ENCODE data around the gene KHDC1. TPM values are rescaled to one million over a fixed set of nuclear protein-coding genes. Genes with fewer than 3 reads are reported as not detected.
"Not testable (repeated sequence)": the region's sequence is repeated elsewhere in the genome, so short reads cannot be mapped to it uniquely, and the experiment has no call there.

The KHDC1 gene, protein sequence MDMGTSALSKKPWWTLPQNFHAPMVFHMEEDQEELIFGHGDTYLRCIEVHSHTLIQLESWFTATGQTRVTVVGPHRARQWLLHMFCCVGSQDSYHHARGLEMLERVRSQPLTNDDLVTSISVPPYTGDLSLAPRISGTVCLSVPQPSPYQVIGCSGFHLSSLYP
- total RNA-seq, result 2.6 TPM
- polyA plus RNA-seq, result 4.2 TPM

DNA sequence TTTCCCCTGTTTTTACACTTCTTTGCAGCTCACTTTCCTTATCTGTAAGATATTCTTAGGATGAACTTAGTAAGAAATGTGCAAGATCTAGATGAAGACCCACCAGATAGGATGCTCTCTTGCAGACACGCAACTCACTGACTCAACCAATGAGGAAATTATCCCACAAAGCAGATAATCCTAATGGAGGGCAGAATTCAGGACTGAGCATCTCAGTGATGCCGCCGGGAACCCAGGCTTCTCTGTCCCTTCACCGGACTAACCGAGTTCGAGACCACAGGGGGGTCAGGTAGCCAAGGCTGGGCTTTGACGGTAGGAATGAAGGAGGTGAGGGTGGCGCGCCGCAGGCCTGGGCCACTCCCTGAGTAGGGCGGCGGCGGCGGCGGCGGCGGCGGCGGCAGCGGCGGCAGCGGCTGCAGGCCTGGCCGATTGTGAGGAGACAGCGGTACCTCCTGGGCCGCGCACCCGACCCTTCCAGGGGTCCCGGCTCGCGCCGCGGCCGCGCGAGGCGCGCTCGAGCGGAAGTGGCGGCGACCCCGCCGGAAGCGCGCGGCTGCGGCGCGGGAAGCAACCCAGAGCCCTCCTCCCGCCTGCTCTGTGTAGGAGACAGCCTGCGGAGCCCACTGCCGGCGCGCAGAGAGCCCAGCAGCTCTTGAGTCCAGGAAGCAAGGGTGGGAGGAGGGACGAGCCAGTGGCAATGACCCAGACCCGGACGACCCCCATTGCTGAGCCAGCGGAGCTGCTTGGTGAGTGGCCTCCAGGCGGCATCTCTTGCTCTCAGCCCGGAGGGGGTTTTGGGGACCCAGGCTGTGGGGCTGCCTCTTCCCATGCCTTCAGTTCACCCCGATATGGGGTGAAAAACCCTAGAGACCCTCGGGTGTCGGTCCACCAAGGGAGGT, at the start of gene KHDC1:
Gene KHDC1 (minus strand): TSS at position 526 of the 899 bp plus-strand sequence. CDS start 20,679 bp downstream, outside the sequence.
- H3K4me3 ChIP-seq (ENCODE audit: low read depth, low read length), result peak within 1 kb of the TSS; percentile 80
- WGBS, result under 1% methylated on average over 63 of the region's 63 CpGs
- DNase-seq (ENCODE audit: extremely low spot score), result peak; percentile 40
- no peaks in the 10 kb centered on the region for H3K36me3 ChIP-seq (ENCODE audit: insufficient read depth)
- H3K4me1 ChIP-seq (ENCODE audit: insufficient read depth), result no peaks in the 10 kb centered on the region
- peak within 1 kb of the TSS; percentile 35 for H3K27ac ChIP-seq (ENCODE audit: low read depth)

DNA sequence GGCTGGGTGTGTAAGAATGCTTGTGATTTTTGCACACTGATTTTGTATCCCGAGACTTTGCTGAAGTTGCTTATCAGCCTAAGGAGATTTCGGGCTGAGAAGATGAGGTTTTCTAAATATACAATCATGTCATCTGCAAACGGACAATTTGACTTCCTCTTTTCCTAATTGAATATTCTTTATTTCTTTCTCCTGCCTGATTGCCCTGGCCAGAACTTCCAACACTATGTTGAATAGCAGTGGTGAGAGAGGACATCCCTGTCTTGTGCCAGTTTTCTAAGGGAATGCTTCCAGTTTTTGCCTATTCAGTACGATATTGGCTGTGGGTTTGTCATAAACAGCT, 47.5 kb upstream of the KHDC1 start:
- not testable (repeated sequence) for H3K4me1 ChIP-seq (ENCODE audit: insufficient read depth); H3K27ac ChIP-seq (ENCODE audit: low read depth); H3K36me3 ChIP-seq (ENCODE audit: insufficient read depth); DNase-seq (ENCODE audit: extremely low spot score)
- WGBS, result 4% methylated on average over 4 of the region's 4 CpGs
- H3K4me3 ChIP-seq (ENCODE audit: low read depth, low read length), result peak overlapping the region; percentile 53

DNA sequence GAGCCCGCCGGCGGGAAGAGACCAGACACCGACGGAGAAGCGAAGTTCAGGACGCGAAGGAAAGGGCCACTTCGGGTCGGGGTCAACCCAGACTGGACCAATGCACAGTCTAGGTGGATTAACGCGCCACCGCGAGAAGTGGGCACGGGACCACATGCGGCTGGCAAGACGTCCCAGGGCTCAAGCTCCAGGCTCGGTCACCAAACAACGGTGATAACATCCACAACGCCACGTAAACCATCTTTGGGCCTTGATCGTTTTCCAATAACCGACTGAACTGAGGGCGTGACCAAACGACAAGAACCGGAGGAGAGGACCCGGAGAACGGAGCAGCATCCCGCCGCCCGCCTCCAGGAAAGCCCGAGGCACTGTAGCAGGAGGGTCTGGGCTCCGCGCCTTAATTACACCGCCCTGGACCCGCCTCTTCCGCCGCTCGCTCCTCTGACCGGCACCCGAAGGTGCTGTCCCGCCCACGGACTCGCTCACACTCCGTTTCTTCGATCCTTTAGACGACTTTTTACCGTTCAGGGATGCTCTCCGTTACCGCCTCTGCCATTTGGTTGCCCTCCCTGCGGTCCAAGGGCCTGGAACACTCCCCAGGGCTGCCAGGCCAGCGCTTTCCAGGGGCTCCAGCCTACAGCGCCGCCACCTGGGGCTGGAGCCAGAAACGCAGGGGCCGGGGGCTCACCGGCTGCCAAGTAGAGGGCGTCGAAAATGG, 46.9 kb upstream of the KHDC1 start:
- H3K27ac ChIP-seq (ENCODE audit: low read depth), result no peak overlapping the region
- WGBS, result under 1% methylated on average over 59 of the region's 59 CpGs
- no peaks in the 10 kb centered on the region for H3K36me3 ChIP-seq (ENCODE audit: insufficient read depth)
- no peaks in the 10 kb centered on the region for H3K4me1 ChIP-seq (ENCODE audit: insufficient read depth)
- DNase-seq (ENCODE audit: extremely low spot score), result peak; percentile 17
- H3K4me3 ChIP-seq (ENCODE audit: low read depth, low read length), result peak overlapping the region; percentile 53

DNA sequence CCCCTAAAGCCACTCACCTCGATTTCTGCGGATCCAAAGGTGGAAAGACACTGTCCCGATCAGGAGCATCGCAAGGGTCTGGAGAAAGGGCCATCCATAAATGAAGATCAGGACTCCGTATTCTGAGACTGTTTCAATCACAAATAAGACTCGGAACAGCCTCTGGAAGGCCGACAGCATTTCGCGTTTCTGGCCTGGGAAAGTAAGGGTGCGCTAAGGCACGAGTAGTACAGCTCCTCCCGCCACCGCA, 46.5 kb upstream of the KHDC1 start:
- no peak for DNase-seq (ENCODE audit: extremely low spot score)

DNA sequence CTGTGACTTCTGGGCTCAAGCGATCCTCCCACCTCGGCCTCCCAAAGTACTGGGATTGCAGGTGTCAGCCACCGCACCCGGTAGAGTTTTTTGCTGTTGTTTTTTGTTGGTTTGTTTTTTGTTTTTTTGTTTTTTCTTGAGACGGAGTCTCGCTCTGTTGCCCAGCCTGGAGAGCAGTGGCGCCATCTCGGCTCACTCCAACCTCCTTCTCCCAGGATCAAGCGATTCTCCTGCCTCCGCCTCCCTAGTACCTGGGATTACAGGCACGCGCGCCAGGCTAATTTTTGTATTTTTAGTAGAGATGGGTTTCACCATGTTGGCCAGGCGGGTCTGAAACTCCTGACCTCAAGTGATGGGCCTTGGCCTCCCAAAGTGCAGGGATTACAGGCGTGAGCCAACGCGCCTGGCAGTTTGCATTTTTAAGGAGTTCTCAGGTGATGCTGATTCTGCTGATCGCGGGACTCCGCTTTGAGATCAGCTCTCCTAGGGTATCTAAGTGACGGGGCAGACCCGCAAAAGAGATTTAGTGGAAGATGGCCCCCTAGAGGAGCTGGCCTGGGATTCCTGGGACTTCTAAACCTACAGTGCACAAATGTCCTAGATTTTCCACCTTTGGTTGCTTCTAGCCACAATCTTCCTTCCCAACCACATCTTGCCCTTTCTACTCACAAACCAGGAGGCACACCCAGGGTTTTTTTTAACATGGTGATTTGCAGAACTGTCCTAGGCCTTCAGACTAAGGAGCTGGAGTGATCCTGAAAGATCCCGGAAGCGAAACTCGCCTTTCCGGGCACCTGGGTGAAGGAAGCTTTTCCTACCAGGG, 45.9 kb upstream of the KHDC1 start:
- Histone ChIP-seq H3K4me1 (ENCODE audit: insufficient read depth) (no peaks in the 10 kb centered on the region), H3K27ac (ENCODE audit: low read depth) (no peak overlapping the region), H3K4me3 (ENCODE audit: low read depth, low read length) (peak overlapping the region; percentile 53), H3K36me3 (ENCODE audit: insufficient read depth) (no peaks in the 10 kb centered on the region)
- WGBS, result 77% methylated on average over 26 of the region's 26 CpGs
- DNase-seq (ENCODE audit: extremely low spot score), result no peak

More for the DNA sequence above, 46.5 kb upstream of the KHDC1 start:
- Histone ChIP-seq H3K4me3 (ENCODE audit: low read depth, low read length) (peak overlapping the region; percentile 53), H3K4me1 (ENCODE audit: insufficient read depth) (no peaks in the 10 kb centered on the region), H3K36me3 (ENCODE audit: insufficient read depth) (no peaks in the 10 kb centered on the region), H3K27ac (ENCODE audit: low read depth) (no peak overlapping the region)
- WGBS, result 3% methylated on average over 13 of the region's 13 CpGs

DNA sequence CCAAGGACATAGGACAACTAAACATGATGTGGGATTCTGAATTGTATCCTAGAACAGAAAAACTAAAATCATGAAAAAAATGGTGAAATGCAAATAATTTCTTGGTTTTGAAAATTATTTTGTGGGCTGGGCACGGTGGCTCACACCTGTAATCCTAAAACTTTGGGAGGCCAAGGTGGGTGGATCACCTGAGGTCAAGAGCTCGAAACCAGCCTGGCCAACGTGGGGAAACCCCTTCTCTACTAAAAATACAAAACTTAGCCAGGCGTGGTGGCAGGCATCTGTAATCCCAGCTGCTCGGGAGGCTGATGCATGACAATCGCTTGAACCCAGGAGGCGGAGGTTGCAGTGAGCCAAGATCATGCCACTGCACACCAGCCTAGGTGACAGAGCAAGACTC, 40.8 kb upstream of the KHDC1 start:
- H3K4me1 ChIP-seq (ENCODE audit: insufficient read depth); H3K27ac ChIP-seq (ENCODE audit: low read depth); H3K4me3 ChIP-seq (ENCODE audit: low read depth, low read length); DNase-seq (ENCODE audit: extremely low spot score); H3K36me3 ChIP-seq (ENCODE audit: insufficient read depth): not testable (repeated sequence)
- 95% methylated on average over 7 of the region's 7 CpGs for WGBS

DNA sequence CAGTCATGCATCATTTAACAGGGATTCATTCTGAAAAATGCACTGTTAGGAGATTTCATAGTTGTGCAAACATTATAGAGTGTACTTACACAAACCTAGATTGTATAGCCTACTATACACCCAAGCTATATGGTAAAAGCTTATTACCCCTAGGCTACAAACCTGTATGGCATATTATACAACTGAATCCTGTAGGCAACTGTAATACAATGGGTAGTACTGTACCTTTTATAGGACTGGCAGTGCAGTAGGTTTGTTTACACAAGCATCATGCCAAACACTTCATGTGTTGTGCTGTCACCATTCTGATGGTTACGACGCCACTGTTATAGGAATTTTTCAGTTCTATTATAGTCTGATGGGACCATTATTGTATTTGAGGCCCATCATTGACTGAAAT, 39.3 kb upstream of the KHDC1 start:
- no peak for DNase-seq (ENCODE audit: extremely low spot score)
- WGBS, result 92% methylated on average over 2 of the region's 2 CpGs

DNA sequence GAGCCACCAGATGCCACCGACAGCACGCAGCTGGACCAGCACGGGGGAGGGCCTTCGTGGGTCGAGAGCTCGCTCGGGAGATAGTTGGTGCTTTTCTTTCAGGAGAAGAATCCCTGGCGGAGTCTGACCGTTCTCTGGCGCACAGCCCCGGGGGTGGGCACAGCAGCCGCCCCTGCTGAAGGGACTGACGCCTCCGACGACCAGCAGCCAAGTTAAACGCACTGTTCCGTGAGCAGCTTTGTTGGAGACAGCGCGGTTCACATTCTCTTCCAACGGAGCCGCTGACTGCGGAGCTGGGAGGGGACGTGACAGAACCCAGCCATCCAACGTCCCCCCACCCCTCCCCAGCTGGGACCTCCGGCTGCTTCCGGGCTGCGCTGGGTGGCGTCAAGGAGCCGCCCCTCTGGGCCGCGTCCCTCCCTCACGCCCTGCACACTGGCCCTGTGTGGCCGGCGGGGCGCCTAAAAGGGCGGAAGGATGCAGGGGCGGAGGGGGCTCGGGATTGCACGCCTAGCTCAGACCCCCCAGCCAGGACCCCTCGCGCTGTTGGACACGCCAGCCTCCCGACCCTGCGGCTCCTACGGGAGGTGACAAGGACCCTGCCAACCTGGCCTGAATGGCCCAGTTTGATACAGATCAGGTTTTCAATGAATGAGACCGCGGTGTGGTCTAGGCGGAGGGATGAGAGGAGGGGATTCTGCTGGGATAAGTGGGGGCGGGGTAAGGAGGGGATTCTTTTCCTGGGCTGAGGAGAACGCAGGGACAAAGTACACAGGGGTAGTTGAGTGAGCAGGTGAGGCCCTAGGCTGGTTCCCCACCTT, 36.4 kb upstream of the KHDC1 start:
- H3K4me3 ChIP-seq (ENCODE audit: low read depth, low read length), result peak overlapping the region; percentile 26
- H3K27ac ChIP-seq (ENCODE audit: low read depth), result no peak overlapping the region
- H3K4me1 ChIP-seq (ENCODE audit: insufficient read depth), result no peaks in the 10 kb centered on the region
- DNase-seq (ENCODE audit: extremely low spot score), result no peak
- no peaks in the 10 kb centered on the region for H3K36me3 ChIP-seq (ENCODE audit: insufficient read depth)
- WGBS, result 28% methylated on average over 50 of the region's 50 CpGs

More for the DNA sequence above, 39.3 kb upstream of the KHDC1 start:
- H3K4me1 ChIP-seq (ENCODE audit: insufficient read depth), result no peaks in the 10 kb centered on the region
- H3K27ac ChIP-seq (ENCODE audit: low read depth), result no peak overlapping the region
- no peaks in the 10 kb centered on the region for H3K36me3 ChIP-seq (ENCODE audit: insufficient read depth)
- H3K4me3 ChIP-seq (ENCODE audit: low read depth, low read length), result no peak overlapping the region

DNA sequence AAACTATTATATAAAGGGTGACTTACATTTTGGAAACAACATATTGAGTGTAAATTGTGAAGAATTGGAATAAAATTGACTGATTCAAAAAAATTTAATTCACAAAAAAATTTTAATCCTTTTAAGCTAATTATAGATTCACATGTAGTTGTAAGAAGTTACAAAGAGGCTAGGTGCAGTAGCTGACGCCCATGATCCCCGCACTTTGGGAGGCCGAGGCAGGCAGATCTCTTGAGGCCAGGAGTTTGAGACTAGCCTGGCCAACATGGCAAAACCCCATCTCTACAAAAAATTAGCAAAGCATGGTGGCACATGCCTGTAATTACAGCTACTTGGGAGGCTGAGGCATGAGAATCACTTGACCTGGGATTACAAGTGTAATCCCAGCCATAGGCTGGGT, 30.3 kb upstream of the KHDC1 start:
- 96% methylated on average over 3 of the region's 3 CpGs for WGBS
- H3K27ac ChIP-seq (ENCODE audit: low read depth), result no peak overlapping the region

DNA sequence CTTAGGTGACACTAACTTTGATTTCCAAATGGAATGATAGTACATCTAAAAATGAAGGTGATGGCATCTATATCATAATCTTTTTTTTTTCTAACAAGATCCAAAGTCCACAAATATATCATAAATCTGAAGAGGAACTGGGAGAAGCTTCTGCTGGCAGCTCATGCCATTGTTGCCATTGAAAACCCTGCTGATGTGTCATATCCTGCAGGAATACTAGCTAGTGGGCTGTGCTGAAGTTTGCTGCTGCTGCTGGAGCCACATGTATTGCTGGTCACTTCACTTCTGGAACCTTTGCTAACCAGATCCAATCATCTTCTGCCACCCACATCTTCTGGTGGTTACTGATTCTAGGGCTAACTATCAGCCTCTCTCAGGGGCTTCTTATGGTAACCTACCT, 27.4 kb upstream of the KHDC1 start:
- Histone ChIP-seq H3K4me3 (ENCODE audit: low read depth, low read length) (no peak overlapping the region), H3K36me3 (ENCODE audit: insufficient read depth) (no peaks in the 10 kb centered on the region), H3K4me1 (ENCODE audit: insufficient read depth) (no peaks in the 10 kb centered on the region), H3K27ac (ENCODE audit: low read depth) (no peak overlapping the region)
- DNase-seq (ENCODE audit: extremely low spot score), result no peak

More for the DNA sequence above, 30.3 kb upstream of the KHDC1 start:
- Histone ChIP-seq H3K4me1 (ENCODE audit: insufficient read depth) (no peaks in the 10 kb centered on the region), H3K36me3 (ENCODE audit: insufficient read depth) (no peaks in the 10 kb centered on the region), H3K4me3 (ENCODE audit: low read depth, low read length) (no peak overlapping the region)
- no peak for DNase-seq (ENCODE audit: extremely low spot score)

DNA sequence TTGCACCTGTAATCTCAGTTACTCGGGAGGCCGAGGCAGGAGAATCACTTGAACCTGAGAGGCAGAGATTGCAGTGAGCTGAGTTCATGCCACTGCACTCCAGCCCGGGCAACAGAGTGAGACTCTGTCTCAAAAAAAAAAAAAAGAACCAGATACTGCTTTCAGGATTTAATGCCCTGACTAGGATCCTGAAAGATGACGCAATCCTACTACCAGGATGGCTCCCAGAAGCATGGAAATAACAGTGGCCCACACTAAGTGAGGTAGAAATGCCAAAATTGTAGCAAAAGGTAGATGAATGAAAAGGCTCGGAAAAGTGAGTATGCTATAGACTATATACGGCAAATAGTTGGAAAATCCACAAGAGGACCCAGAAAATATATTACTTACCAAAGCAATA, 23.8 kb upstream of the KHDC1 start:
- WGBS, result 93% methylated on average over 6 of the region's 6 CpGs
- Histone ChIP-seq H3K27ac (ENCODE audit: low read depth) (no peak overlapping the region), H3K4me3 (ENCODE audit: low read depth, low read length) (no peak overlapping the region), H3K36me3 (ENCODE audit: insufficient read depth) (no peaks in the 10 kb centered on the region), H3K4me1 (ENCODE audit: insufficient read depth) (no peaks in the 10 kb centered on the region)
- no peak for DNase-seq (ENCODE audit: extremely low spot score)

DNA sequence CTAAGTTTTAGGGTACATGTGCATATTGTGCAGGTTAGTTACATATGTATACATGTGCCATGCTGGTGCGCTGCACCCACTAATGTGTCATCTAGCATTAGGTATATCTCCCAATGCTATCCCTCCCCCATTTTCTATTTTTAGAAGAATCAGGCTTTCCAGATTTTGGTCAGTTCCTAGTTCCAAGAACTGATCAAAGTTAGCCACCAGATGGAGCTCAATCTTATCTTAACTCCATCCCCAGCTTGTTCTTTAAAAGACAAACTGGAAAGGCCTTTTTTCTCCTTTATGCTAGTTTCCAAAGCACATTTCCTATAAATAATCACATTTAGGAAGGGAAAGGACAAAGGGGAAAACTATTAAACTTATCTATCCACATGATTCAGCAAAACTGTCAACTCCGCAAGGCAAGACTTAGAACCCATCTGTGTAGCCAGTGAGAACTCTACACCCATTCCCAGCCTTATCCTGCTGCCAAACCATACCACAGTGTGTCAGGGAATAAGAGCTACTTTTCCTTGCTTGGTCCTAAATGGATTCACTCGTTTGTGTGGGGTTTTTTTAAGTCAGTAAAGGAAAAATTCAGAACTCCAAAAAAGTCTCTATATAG, 22.8 kb upstream of the KHDC1 start:
- no peak overlapping the region for H3K27ac ChIP-seq (ENCODE audit: low read depth)
- no peaks in the 10 kb centered on the region for H3K36me3 ChIP-seq (ENCODE audit: insufficient read depth)
- no peaks in the 10 kb centered on the region for H3K4me1 ChIP-seq (ENCODE audit: insufficient read depth)
- 35% methylated on average over 3 of the region's 3 CpGs for whole genome bisulfite sequencing
- no peak overlapping the region for H3K4me3 ChIP-seq (ENCODE audit: low read depth, low read length)
- DNase-seq (ENCODE audit: extremely low spot score), result peak; percentile 35

Measured in urinary bladder (tissue), 4 donors.